Heart left ventricle (tissue), 13 donors: Measurements from ENCODE around the gene EPGN.

Experiments
- CTCF ChIP-seq, 12 donors: fragments of 200-600 bp; sonication (generic) in 4 of 12; IDR thresholded peaks; one replicate each; pipeline versions ENCODE4 v1.5.0 to v1.8.0; 2018 to 2022; ENCODE audit warnings: antibody characterized with exemption in 12 of 12, mild to moderate bottlenecking in 5 of 12
- POLR2A ChIP-seq, 2 donors: fragments of 450-650 bp; IDR thresholded peaks; one replicate each; pipeline ENCODE4 v1.6.1; 2017; ENCODE audit warnings: antibody characterized with exemption in 2 of 2, mild to moderate bottlenecking in 2 of 2, moderate library complexity in 2 of 2
- donor health status: ischemic (EF 13 %, LVEDD 7.1; RV severe dilation, severe dysfunction).
- donor health status: DM: no; HTN: yes; CAD: no.
- donor health status: DM: no; HTN: no; CAD: no.
- donor health status: ischemic (EF 25% LVEDD 6.9; RV normal size, moderate dysfunction).
- donor health status: ischemic (EF 25% LVEDD 5.7; RV mildly dilated, moderate dysfunction).
- donor health status: ischemic (EF 35%, LVEDD 5.7; RV mildly dilated, moderate dysfunction).
- donor health status: nonischemic (EF 11% LVEDD 7.7; RV severe dilation, severe dysfunction).
- donor health status: DM: yes; HTN: yes; CAD: no.
- donor health status: PGD.
- donor health status: ischemic (EF 29% LVEDD 5.4; RV normal size, mild dysfunction).
- donor health status: nonischemic (EF 23%, LVEDD 6.1; RV moderate dilation, normal function).

- TF ChIP-seq CTCF (IDR thresholded peaks at IDR 0.05) (no peak), POLR2A (IDR thresholded peaks at IDR 0.05) (no peak)
These were observed 45.6 kb downstream of the EPGN start for GRCh38 chr4:74353858-74354257.
